ENCODE results near the gene PBXIP1.

DNA sequence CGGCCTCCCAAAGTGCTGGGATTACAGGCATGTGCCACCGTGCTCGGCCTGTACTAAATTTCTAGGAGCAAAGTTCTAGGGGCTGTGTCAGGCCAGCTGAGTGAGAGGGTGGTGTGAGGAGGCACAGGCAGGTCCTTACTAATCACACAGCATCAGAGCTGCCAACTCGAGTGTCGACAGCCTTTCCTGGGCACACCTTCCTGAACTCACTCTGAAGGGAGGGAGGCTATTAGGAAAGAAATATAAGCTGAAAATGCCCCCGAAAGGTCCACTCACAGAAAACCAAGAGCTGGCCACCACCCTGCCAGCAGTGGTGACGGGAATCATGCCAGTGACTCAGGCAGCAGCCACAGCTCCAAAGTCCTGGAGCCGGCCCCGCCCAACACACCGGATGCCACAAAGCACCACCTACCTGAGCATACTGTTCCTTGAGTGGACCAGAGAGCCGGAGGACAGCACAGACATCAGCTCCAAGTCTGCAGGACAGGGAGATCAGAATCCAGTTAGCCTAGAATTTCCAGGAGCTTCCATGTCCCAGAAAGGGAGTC, 23.9 kb downstream of the PBXIP1 start:
- TF ChIP-seq MXI1 (IDR thresholded peaks at IDR 0.05; ENCODE audit: borderline replicate concordance, low read depth, low read length) (no peak; the same call in 2 of the 3 replicates), NBN (conservative IDR thresholded peaks at IDR 0.05) (no peak), MYNN (CRISPR knock-in tag; IDR thresholded peaks at IDR 0.05; ENCODE audit: low read depth) (no peak), RAD21 (CRISPR knock-in tag; IDR thresholded peaks at IDR 0.05) (peak; percentile 11; the same call in 1 of the 2 replicates)
- TF ChIP-seq, protein P1, sequence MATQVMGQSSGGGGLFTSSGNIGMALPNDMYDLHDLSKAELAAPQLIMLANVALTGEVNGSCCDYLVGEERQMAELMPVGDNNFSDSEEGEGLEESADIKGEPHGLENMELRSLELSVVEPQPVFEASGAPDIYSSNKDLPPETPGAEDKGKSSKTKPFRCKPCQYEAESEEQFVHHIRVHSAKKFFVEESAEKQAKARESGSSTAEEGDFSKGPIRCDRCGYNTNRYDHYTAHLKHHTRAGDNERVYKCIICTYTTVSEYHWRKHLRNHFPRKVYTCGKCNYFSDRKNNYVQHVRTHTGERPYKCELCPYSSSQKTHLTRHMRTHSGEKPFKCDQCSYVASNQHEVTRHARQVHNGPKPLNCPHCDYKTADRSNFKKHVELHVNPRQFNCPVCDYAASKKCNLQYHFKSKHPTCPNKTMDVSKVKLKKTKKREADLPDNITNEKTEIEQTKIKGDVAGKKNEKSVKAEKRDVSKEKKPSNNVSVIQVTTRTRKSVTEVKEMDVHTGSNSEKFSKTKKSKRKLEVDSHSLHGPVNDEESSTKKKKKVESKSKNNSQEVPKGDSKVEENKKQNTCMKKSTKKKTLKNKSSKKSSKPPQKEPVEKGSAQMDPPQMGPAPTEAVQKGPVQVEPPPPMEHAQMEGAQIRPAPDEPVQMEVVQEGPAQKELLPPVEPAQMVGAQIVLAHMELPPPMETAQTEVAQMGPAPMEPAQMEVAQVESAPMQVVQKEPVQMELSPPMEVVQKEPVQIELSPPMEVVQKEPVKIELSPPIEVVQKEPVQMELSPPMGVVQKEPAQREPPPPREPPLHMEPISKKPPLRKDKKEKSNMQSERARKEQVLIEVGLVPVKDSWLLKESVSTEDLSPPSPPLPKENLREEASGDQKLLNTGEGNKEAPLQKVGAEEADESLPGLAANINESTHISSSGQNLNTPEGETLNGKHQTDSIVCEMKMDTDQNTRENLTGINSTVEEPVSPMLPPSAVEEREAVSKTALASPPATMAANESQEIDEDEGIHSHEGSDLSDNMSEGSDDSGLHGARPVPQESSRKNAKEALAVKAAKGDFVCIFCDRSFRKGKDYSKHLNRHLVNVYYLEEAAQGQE (IDR thresholded peaks at IDR 0.05; ENCODE audit: borderline replicate concordance in 1 of 2, low read depth in 1 of 2, low read length in 2 of 2): no peak
- TF ChIP-seq, protein P2, sequence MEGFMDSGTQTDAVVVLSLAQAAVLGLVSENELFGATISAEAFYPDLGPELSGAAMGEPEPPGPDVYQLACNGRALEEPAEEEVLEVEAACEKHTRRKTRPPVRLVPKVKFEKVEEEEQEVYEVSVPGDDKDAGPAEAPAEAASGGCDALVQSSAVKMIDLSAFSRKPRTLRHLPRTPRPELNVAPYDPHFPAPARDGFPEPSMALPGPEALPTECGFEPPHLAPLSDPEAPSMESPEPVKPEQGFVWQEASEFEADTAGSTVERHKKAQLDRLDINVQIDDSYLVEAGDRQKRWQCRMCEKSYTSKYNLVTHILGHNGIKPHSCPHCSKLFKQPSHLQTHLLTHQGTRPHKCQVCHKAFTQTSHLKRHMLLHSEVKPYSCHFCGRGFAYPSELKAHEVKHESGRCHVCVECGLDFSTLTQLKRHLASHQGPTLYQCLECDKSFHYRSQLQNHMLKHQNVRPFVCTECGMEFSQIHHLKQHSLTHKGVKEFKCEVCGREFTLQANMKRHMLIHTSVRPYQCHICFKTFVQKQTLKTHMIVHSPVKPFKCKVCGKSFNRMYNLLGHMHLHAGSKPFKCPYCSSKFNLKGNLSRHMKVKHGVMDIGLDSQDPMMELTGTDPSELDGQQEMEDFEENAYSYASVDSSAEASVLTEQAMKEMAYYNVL (CRISPR knock-in tag; IDR thresholded peaks at IDR 0.05; ENCODE audit: borderline replicate concordance): peak; percentile 63; the same call in 1 of the 2 replicates
- TF ChIP-seq, protein P3, sequence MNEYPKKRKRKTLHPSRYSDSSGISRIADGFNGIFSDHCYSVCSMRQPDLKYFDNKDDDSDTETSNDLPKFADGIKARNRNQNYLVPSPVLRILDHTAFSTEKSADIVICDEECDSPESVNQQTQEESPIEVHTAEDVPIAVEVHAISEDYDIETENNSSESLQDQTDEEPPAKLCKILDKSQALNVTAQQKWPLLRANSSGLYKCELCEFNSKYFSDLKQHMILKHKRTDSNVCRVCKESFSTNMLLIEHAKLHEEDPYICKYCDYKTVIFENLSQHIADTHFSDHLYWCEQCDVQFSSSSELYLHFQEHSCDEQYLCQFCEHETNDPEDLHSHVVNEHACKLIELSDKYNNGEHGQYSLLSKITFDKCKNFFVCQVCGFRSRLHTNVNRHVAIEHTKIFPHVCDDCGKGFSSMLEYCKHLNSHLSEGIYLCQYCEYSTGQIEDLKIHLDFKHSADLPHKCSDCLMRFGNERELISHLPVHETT (CRISPR knock-in tag; conservative IDR thresholded peaks at IDR 0.05): no peak
